Lung (tissue), 12 donors: Measurements from ENCODE around the gene TMPRSS5. TPM values are rescaled to one million over a fixed set of nuclear protein-coding genes. Genes with fewer than 3 reads are reported as not detected.
A peak's percentile ranks its signal among the peaks of the same experiment; 100 is the strongest.

Source experiments
- ATAC-seq: fragments of 200-7000 bp; cut with Tn5 transposase; one replicate; pipeline ENCODE4 v1.9.1; 2020; ENCODE audit warnings: moderate number of reproducible peaks; ENCODE audit not compliant: insufficient read depth, low FRiP score
- DNase-seq, 3 donors: peaks; one replicate each; pipeline ENCODE4 v3.0.0-alpha.2; 2013 to 2017
- H3K27ac ChIP-seq, 2 donors: one replicate each; pipeline ENCODE4 v1.5.1; 2013; ENCODE audit warnings: mild to moderate bottlenecking in 2 of 2, moderate library complexity in 2 of 2, control low read depth in 1 of 2, inconsistent platforms in 1 of 2, low read depth in 1 of 2, low read length in 1 of 2
- H3K27me3 ChIP-seq, 3 donors: one replicate each; pipeline ENCODE4 v1.5.1; 2013; ENCODE audit warnings: low read length in 2 of 3; ENCODE audit not compliant: control insufficient read depth in 3 of 3, insufficient read depth in 3 of 3
- H3K36me3 ChIP-seq, 4 donors: one replicate each; pipeline ENCODE4 v1.5.1; 2013; ENCODE audit warnings: low read length in 4 of 4, mild to moderate bottlenecking in 1 of 4, moderate library complexity in 1 of 4; ENCODE audit not compliant: control insufficient read depth in 4 of 4, insufficient read depth in 4 of 4
- H3K4me1 ChIP-seq, 5 donors: one replicate each; pipeline ENCODE4 v1.5.1; 2013; ENCODE audit warnings: low read length in 5 of 5, mild to moderate bottlenecking in 2 of 5, moderate library complexity in 1 of 5; ENCODE audit not compliant: control insufficient read depth in 5 of 5, insufficient read depth in 5 of 5
- H3K4me3 ChIP-seq: one replicate; pipeline ENCODE4 v1.5.1; 2013; ENCODE audit warnings: mild to moderate bottlenecking, control low read depth, moderate library complexity
- H3K9ac ChIP-seq, 2 donors: one replicate each; pipeline ENCODE4 v1.5.1; 2013; ENCODE audit warnings: low read length in 2 of 2, control low read depth in 1 of 2; ENCODE audit not compliant: insufficient read depth in 1 of 2
- H3K9me3 ChIP-seq, 4 donors: one replicate each; pipeline ENCODE4 v1.5.1; 2013; ENCODE audit warnings: low read length in 3 of 4, mild to moderate bottlenecking in 1 of 4, moderate library complexity in 1 of 4; ENCODE audit not compliant: control insufficient read depth in 4 of 4, insufficient read depth in 3 of 4
- CTCF ChIP-seq: IDR thresholded peaks from 2 replicates; pipeline ENCODE4 v1.5.1; 2012; ENCODE audit warnings: mild to moderate bottlenecking; ENCODE audit errors: control extremely low read depth, extremely low read depth
- WGBS, 2 donors: extraction: QIAGEN DNeasy Blood & Tissue Kit; methylation state at CpG; one replicate each; pipeline ENCODE4 v1.1.7; 2013; 5-methylcytosine and 5-hydroxymethylcytosine counted together
- polyA plus RNA-seq, 2 donors: library from polyadenylated mRNA; stranded (reverse); fragments of 200-250 nt; gene quantifications; one replicate each; pipeline ENCODE4 v1.2.1, GENCODE V29; 2013
- total RNA-seq, 2 donors: library from RNA; depleted of rRNA in 1 of 2; stranded (reverse); fragments of >200 nt in 1 of 2; gene quantifications; one replicate each; pipeline ENCODE4 v1.2.1, GENCODE V29; 2014 to 2021
- donor health status: control.
- donor health status: control.
- donor health status: Bipolar disorder and iron deficiency.
- donor health status: healthy.
- donor health status: DM: yes; HTN: yes; CAD: no.

TMPRSS5 gene
- total and polyA plus RNA-seq, 4 donors, result 0.32 to 1.8 (median 0.99) TPM

GRCh38 chr11:113681282-113681681, 24.8 kb downstream of the TMPRSS5 start:
- H3K36me3 ChIP-seq, result no peaks in the 10 kb centered on the region
- H3K4me1 ChIP-seq, result peaks cover 0 to 5% (median 0%) of the 10 kb centered on the region in 5 donors
- 90 to 93% methylated on average over 6 of the region's 6 CpGs for WGBS, 2 donors
- ATAC-seq (no peak), DNase-seq (no peak)
- no peak overlapping the region for H3K4me3 ChIP-seq
- no peak overlapping the region for H3K27ac ChIP-seq
- no peaks in the 10 kb centered on the region for H3K27me3 ChIP-seq
- no peaks in the 10 kb centered on the region for H3K9me3 ChIP-seq
- H3K9ac ChIP-seq, result no peak overlapping the region
- no peak for TF ChIP-seq CTCF

- Histone ChIP-seq H3K9me3 (peaks cover 0 to 2% (median 0%) of the 10 kb centered on the region in 4 donors), H3K36me3 (no peaks in the 10 kb centered on the region), H3K27ac (no peak overlapping the region), H3K4me1 (peaks cover 0 to 5% (median 0%) of the 10 kb centered on the region in 5 donors), H3K4me3 (no peak overlapping the region), H3K9ac (no peak overlapping the region), H3K27me3 (no peaks in the 10 kb centered on the region)
- no peak for DNase-seq
- no peak for TF ChIP-seq CTCF
- ATAC-seq, result no peak
- 83 to 86% methylated on average over 5 of the region's 5 CpGs for WGBS, 2 donors
These were observed 28.4 kb downstream of the TMPRSS5 start for GRCh38 chr11:113677685-113678084.

GRCh38 chr11:113675565-113675964, 30.5 kb downstream of the TMPRSS5 start:
- TF ChIP-seq CTCF, result no peak
- H3K27ac ChIP-seq, result no peak overlapping the region
- H3K9me3 ChIP-seq, result peaks cover 0 to 3% (median 0%) of the 10 kb centered on the region in 4 donors
- H3K27me3 ChIP-seq, result no peaks in the 10 kb centered on the region
- no peaks in the 10 kb centered on the region for H3K36me3 ChIP-seq
- ATAC-seq (no peak), DNase-seq (peak in 1 of 3 donors; percentile 10)
- peaks cover 0 to 2% (median 0%) of the 10 kb centered on the region in 5 donors for H3K4me1 ChIP-seq
- 72 to 81% methylated on average over 5 of the region's 5 CpGs for WGBS, 2 donors
- H3K9ac ChIP-seq, result no peak overlapping the region
- H3K4me3 ChIP-seq, result no peak overlapping the region

GRCh38 chr11:113675003-113675561, 31.0 kb downstream of the TMPRSS5 start:
- DNase-seq (no peak), ATAC-seq (no peak)
- Histone ChIP-seq H3K36me3 (no peaks in the 10 kb centered on the region), H3K27me3 (no peaks in the 10 kb centered on the region), H3K4me3 (no peak overlapping the region), H3K9me3 (peaks cover 0 to 3% (median 0%) of the 10 kb centered on the region in 4 donors), H3K27ac (no peak overlapping the region), H3K4me1 (peaks cover 0 to 2% (median 0%) of the 10 kb centered on the region in 5 donors), H3K9ac (no peak overlapping the region)
- TF ChIP-seq CTCF, result no peak
- 64 to 82% methylated on average over 5 of the region's 5 CpGs for WGBS, 2 donors
